ENCODE measurements around the gene FOXN3. TPM values are rescaled to one million over a fixed set of nuclear protein-coding genes. Genes with fewer than 3 reads are reported as not detected.
"Not testable (repeated sequence)": the region's sequence is repeated elsewhere in the genome, so short reads cannot be mapped to it uniquely, and the experiment has no call there.

Gene FOXN3
- polyA plus RNA-seq, 1 of the 3 experiments (the other 2 are of a cell fraction): 9.8 TPM

DNA sequence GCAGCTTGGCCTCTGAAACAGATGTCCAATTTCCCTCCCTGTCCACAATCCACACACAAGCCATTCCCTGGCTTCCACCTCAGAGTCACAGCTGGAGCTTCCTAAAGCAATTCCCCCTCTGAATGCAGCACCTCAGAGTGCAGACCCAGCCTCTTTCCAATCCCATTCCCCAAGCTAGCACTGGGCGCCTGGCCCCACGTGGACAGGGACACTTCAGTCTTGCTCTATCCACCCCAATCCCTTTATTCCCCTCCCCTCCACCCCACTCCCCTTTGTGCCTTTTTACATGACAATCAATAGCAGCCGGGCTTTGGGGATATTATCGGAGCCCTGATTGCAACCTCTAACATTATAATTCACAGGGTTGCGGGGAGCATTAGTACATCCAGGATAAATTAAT, 300.0 kb downstream of the FOXN3 start:
- POLR2A ChIA-PET: no interaction called here
- DNase-seq: no peak
- no peaks in the 10 kb centered on the region for H3K79me2 ChIP-seq (ENCODE audit: insufficient read depth)

DNA sequence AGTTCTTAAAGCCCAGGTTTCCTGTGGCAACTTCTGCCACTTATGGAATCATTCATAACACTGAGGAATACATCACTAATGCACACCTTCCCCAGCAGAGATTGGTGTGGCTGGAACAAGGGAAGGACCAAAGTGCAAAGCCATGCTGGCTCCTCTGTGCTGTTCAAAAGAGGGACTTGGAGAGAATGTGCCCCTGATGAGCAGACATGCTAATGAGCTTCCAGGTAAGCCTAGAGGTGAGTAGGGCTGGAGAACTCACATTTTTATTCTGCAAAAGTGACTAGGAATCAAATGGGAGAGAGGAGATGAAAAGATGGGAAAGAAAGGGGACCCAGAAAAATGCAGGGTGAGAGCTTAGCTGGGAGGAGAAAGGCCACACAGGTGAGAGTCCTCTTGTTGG, 302.9 kb downstream of the FOXN3 start:
- H3K79me2 ChIP-seq (ENCODE audit: insufficient read depth): no peaks in the 10 kb centered on the region
- CTCF ChIA-PET: no interaction called here
- TF ChIP-seq ELF1 (IDR thresholded peaks at IDR 0.05): no peak
- H3K27me3 ChIP-seq (ENCODE audit: insufficient read depth): no peaks in the 10 kb centered on the region
- no peaks in the 10 kb centered on the region for H4K20me1 ChIP-seq (ENCODE audit: insufficient read depth)
- no peaks in the 10 kb centered on the region; a peak in 1 of 4 replicates for H3K4me1 ChIP-seq (ENCODE audit: control insufficient read depth in 1 of 2, insufficient read depth in 2 of 2, low read depth in 1 of 2, low read length in 1 of 2)
- H3K9me3 ChIP-seq: no peaks in the 10 kb centered on the region
- H3K9ac ChIP-seq: no peak overlapping the region
- H3K36me3 ChIP-seq (replicated peaks in 1 of 2; ENCODE audit: control insufficient read depth in 1 of 2, insufficient read depth in 2 of 2, low read length in 1 of 2): no peaks in the 10 kb centered on the region
- POLR2A ChIA-PET: no interaction called here
- no peak for DNase-seq
- no peaks in the 10 kb centered on the region for H3K9me2 ChIP-seq
- no peak overlapping the region for H2AFZ ChIP-seq (ENCODE audit: low read depth)
- H3F3A ChIP-seq (replicated peaks; ENCODE audit: insufficient read depth): no peaks in the 10 kb centered on the region
- H3K4me2 ChIP-seq: no peak overlapping the region
- H3K27ac ChIP-seq (ENCODE audit: low read depth in 2 of 2, low read length in 1 of 2): no peak overlapping the region
- H3K4me3 ChIP-seq (ENCODE audit: low read depth in 2 of 2, low read length in 1 of 2): no peak overlapping the region

More for the DNA sequence above, 300.0 kb downstream of the FOXN3 start:
- Histone ChIP-seq H3K27me3 (ENCODE audit: insufficient read depth) (no peaks in the 10 kb centered on the region), H3K36me3 (replicated peaks in 1 of 2; ENCODE audit: control insufficient read depth in 1 of 2, insufficient read depth in 2 of 2, low read length in 1 of 2) (no peaks in the 10 kb centered on the region), H3K4me2 (no peak overlapping the region), H3K27ac (ENCODE audit: low read depth in 2 of 2, low read length in 1 of 2) (no peak overlapping the region), H4K20me1 (ENCODE audit: insufficient read depth) (no peaks in the 10 kb centered on the region), H3K9ac (no peak overlapping the region), H2AFZ (ENCODE audit: low read depth) (no peak overlapping the region), H3K4me1 (ENCODE audit: control insufficient read depth in 1 of 2, insufficient read depth in 2 of 2, low read depth in 1 of 2, low read length in 1 of 2) (no peaks in the 10 kb centered on the region; a peak in 1 of 4 replicates), H3F3A (replicated peaks; ENCODE audit: insufficient read depth) (no peaks in the 10 kb centered on the region), H3K4me3 (ENCODE audit: low read depth in 2 of 2, low read length in 1 of 2) (no peak overlapping the region), H3K9me2 (no peaks in the 10 kb centered on the region), H3K9me3 (no peaks in the 10 kb centered on the region)
- TF ChIP-seq TAF1 (IDR thresholded peaks at IDR 0.05; ENCODE audit: borderline replicate concordance, low read depth, low read length) (no peak), MXI1 (IDR thresholded peaks at IDR 0.05; ENCODE audit: low read depth, low read length) (no peak), TCF12 (IDR thresholded peaks at IDR 0.05) (no peak), ELF1 (IDR thresholded peaks at IDR 0.05) (no peak), MEF2A (IDR thresholded peaks at IDR 0.05; ENCODE audit: borderline replicate concordance, low read depth) (no peak), SIN3A (IDR thresholded peaks at IDR 0.05; ENCODE audit: borderline replicate concordance, low read depth, low read length) (no peak)
- 79% methylated on average over 5 of the region's 5 CpGs for WGBS (ENCODE audit: low lambda C conversion rate)
- CTCF ChIA-PET: interaction anchor here (1.4 kb wide), 1 partner anchor 10 kb away, joined by 4 read pairs; no protein-coding TSS in a partner anchor

DNA sequence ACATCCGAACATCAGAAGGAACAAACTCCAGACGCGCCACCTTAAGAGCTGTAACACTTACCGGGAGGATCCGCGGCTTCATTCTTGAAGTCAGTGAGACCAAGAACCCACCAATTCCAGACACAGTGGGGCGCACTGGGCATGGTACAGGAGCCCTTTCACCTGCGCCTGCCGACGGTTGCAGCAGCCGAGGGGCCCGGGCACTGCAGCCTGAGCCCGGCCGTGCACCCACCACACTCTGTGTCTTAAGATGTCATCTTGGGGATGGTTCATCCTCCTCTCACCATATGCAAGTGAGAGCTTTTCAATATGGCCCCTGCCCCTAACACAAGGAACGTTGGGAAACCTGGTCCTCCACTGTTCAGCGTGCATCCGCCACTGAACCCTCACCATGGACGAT, 304.3 kb downstream of the FOXN3 start:
- Histone ChIP-seq H3K9me3 (no peaks in the 10 kb centered on the region), H3K27me3 (ENCODE audit: insufficient read depth) (no peaks in the 10 kb centered on the region), H4K20me1 (ENCODE audit: insufficient read depth) (no peaks in the 10 kb centered on the region), H3K36me3 (replicated peaks in 1 of 2; ENCODE audit: control insufficient read depth in 1 of 2, insufficient read depth in 2 of 2, low read length in 1 of 2) (no peaks in the 10 kb centered on the region), H3K4me2 (no peak overlapping the region), H2AFZ (ENCODE audit: low read depth) (no peak overlapping the region), H3K4me1 (ENCODE audit: control insufficient read depth in 1 of 2, insufficient read depth in 2 of 2, low read depth in 1 of 2, low read length in 1 of 2) (no peaks in the 10 kb centered on the region; a peak in 1 of 4 replicates), H3F3A (replicated peaks; ENCODE audit: insufficient read depth) (no peaks in the 10 kb centered on the region), H3K79me2 (ENCODE audit: insufficient read depth) (no peaks in the 10 kb centered on the region), H3K9me2 (no peaks in the 10 kb centered on the region), H3K4me3 (ENCODE audit: low read depth in 2 of 2, low read length in 1 of 2) (no peak overlapping the region), H3K27ac (ENCODE audit: low read depth in 2 of 2, low read length in 1 of 2) (no peak overlapping the region), H3K9ac (no peak overlapping the region)
- TF ChIP-seq FOSL2 (IDR thresholded peaks at IDR 0.05; ENCODE audit: borderline replicate concordance, low read depth) (no peak), POLR2AphosphoS5 (IDR thresholded peaks at IDR 0.05; ENCODE audit: low read depth, low read length) (no peak), SMC3 (IDR thresholded peaks at IDR 0.05; ENCODE audit: low read depth, low read length) (no peak), RFX5 (IDR thresholded peaks at IDR 0.05; ENCODE audit: low read length) (no peak), TEAD4 (IDR thresholded peaks at IDR 0.05; ENCODE audit: borderline replicate concordance, insufficient read depth) (no peak), RCOR1 (IDR thresholded peaks at IDR 0.05; ENCODE audit: low read length) (no peak), RAD21 (IDR thresholded peaks at IDR 0.05; ENCODE audit: low read length) (no peak), EZH2phosphoT487 (IDR thresholded peaks at IDR 0.05; ENCODE audit: borderline replicate concordance, low read depth) (no peak)
- TF ChIP-seq, protein P1, sequence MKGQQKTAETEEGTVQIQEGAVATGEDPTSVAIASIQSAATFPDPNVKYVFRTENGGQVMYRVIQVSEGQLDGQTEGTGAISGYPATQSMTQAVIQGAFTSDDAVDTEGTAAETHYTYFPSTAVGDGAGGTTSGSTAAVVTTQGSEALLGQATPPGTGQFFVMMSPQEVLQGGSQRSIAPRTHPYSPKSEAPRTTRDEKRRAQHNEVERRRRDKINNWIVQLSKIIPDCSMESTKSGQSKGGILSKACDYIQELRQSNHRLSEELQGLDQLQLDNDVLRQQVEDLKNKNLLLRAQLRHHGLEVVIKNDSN (IDR thresholded peaks at IDR 0.05; ENCODE audit: borderline replicate concordance, low read depth): no peak
- no peak for DNase-seq
- WGBS (ENCODE audit: low lambda C conversion rate): 77% methylated on average over 18 of the region's 18 CpGs
- ChIA-PET CTCF (no interaction called here), POLR2A (no interaction called here)

DNA sequence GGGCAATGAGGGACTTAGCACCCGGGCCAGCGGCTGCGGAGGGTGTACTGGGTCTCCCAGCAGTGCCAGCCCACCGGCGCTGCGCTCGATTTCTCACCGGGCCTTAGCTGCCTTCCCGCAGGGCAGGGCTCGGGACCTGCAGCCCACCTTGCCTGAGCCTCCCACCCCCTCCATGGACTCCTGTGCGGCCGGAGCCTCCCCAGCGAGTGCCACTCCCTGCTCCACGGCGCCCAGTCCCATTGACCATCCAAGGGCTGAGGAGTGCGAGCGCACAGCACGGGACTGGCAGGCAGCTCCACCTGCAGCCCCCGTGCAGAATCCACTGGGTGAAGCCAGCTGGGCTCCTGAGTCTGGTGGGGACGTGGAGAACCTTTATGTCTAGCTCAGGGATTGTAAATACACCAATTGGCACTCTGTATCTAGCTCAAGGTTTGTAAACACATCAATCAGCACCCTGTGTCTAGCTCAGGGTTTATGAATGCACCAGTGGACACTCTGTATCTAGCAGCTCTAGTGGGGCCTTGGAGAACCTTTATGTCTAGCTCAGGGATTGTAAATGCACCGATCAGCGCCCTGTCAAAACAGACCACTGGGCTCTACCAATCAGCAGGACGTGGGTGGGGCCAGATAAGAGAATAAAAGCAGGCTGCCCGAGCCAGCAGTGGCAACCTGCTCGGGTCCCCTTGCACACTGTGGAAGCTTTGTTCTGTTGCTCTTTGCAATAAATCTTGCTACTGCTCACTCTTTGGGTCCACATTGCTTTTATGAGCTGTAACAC, 305.1 kb downstream of the FOXN3 start:
- H3F3A ChIP-seq (replicated peaks; ENCODE audit: insufficient read depth); CTCF ChIA-PET; H3K4me1 ChIP-seq (ENCODE audit: control insufficient read depth in 1 of 2, insufficient read depth in 2 of 2, low read depth in 1 of 2, low read length in 1 of 2); H3K4me2 ChIP-seq; H2AFZ ChIP-seq (ENCODE audit: low read depth); DNase-seq; H3K9me2 ChIP-seq; H3K4me3 ChIP-seq (ENCODE audit: low read depth in 2 of 2, low read length in 1 of 2); POLR2A ChIA-PET; H3K9me3 ChIP-seq; H3K9ac ChIP-seq; H3K36me3 ChIP-seq (replicated peaks in 1 of 2; ENCODE audit: control insufficient read depth in 1 of 2, insufficient read depth in 2 of 2, low read length in 1 of 2); H3K27me3 ChIP-seq (ENCODE audit: insufficient read depth); H3K27ac ChIP-seq (ENCODE audit: low read depth in 2 of 2, low read length in 1 of 2); H4K20me1 ChIP-seq (ENCODE audit: insufficient read depth); H3K79me2 ChIP-seq (ENCODE audit: insufficient read depth): not testable (repeated sequence)
- WGBS (ENCODE audit: low lambda C conversion rate): 60% methylated on average over 17 of the region's 25 CpGs

Measured in SK-N-SH (cell line).